HCT116 (cell line): Measurements from ENCODE around the gene OR2B6.

Experiments used
- CTCF ChIP-seq, 3 experiments: fragments of 200-600 bp in 1 of 3; sonication (generic) in 1 of 3; IDR thresholded peaks in 2 of 3; conservative IDR thresholded peaks in 1 of 3; 2 replicates each; pipeline ENCODE4 v1.5.1; 2012 to 2017; ENCODE audit warnings: low read depth in 2 of 3, low read length in 2 of 3, antibody characterized with exemption in 1 of 3, borderline replicate concordance in 1 of 3, control low read depth in 1 of 3, mild to moderate bottlenecking in 1 of 3, mixed read lengths in 1 of 3, mixed run types in 1 of 3, moderate library complexity in 1 of 3; ENCODE audit not compliant: insufficient read depth in 1 of 3
- EGR1 ChIP-seq: IDR thresholded peaks from 2 replicates; pipeline ENCODE4 v1.6.1; 2012; ENCODE audit warnings: low read depth
- MAX ChIP-seq: IDR thresholded peaks from 2 replicates; pipeline ENCODE4 v1.6.1; 2012
- POLR2A ChIP-seq: IDR thresholded peaks from 2 replicates; pipeline ENCODE4 v1.7.0; 2011; ENCODE audit warnings: borderline replicate concordance; ENCODE audit not compliant: insufficient read depth, insufficient read length; ENCODE audit errors: extremely low read depth
- POLR2AphosphoS5 ChIP-seq: IDR thresholded peaks from 2 replicates; pipeline ENCODE4 v1.6.1; 2011; ENCODE audit warnings: mild to moderate bottlenecking, low read depth, low read length, moderate library complexity
- RAD21 ChIP-seq: IDR thresholded peaks from 2 replicates; pipeline ENCODE4 v1.6.1; 2012; ENCODE audit warnings: low read depth, mild to moderate bottlenecking
- SIN3A ChIP-seq: IDR thresholded peaks from 2 replicates; pipeline ENCODE4 v1.6.1; 2012; ENCODE audit warnings: low read depth

GRCh38 chr6:27956941-27957340, at the start of gene OR2B6:
- TF ChIP-seq CTCF (IDR thresholded peaks at IDR 0.05 in 2 of 3, conservative IDR thresholded peaks at IDR 0.05 in 1 of 3; ENCODE audit: borderline replicate concordance in 1 of 3, insufficient read depth in 1 of 3, low read depth in 2 of 3, low read length in 2 of 3) (no peak), MAX (no peak), POLR2AphosphoS5 (no peak), POLR2A (no peak), SIN3A (no peak), RAD21 (no peak), EGR1 (no peak)
